22Rv1 (cell line): ENCODE measurements around the gene HEY2.

Experiments
- ZFX ChIP-seq: fragments of 450-650 bp; IDR thresholded peaks from 2 replicates; pipeline ENCODE4 v1.6.1; 2017; ENCODE audit warnings: antibody characterized with exemption, borderline replicate concordance
- TF ChIP-seq, protein P1 (sequence below): fragments of 450-650 bp; IDR thresholded peaks from 2 replicates; pipeline ENCODE4 v1.5.1; 2017; ENCODE audit warnings: mild to moderate bottlenecking

DNA sequence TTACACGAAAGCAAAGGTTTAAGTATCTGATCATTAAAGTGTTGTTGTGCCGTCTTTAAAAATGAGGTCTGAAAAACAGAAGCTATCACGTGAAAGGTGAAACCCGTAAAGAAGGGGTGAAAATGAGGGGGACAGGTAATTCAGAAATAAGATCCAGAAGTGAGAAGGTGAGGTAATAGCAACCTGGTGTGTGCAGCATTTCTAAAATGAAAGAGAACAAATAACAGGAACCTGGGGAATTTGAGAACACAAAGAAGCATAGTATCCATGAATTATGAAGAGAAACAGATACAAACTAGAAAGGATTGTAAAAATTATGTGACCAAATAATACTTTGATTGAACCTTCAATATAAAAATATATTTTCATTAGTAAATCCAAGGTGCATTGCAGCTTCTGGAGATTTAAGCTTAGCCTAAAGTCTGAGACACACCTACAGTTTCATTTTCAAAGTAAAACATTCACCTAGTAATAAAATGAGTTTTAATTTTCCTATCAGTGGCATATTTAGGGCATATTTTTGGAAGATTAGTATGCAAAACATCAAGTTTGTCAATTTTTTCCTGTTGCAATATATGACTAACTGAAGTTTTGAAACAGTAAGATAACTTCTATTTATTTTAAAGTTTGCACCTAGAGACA is 1.4 kb downstream of the HEY2 start:
- TF ChIP-seq, protein P1, sequence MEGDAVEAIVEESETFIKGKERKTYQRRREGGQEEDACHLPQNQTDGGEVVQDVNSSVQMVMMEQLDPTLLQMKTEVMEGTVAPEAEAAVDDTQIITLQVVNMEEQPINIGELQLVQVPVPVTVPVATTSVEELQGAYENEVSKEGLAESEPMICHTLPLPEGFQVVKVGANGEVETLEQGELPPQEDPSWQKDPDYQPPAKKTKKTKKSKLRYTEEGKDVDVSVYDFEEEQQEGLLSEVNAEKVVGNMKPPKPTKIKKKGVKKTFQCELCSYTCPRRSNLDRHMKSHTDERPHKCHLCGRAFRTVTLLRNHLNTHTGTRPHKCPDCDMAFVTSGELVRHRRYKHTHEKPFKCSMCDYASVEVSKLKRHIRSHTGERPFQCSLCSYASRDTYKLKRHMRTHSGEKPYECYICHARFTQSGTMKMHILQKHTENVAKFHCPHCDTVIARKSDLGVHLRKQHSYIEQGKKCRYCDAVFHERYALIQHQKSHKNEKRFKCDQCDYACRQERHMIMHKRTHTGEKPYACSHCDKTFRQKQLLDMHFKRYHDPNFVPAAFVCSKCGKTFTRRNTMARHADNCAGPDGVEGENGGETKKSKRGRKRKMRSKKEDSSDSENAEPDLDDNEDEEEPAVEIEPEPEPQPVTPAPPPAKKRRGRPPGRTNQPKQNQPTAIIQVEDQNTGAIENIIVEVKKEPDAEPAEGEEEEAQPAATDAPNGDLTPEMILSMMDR: no peak
- TF ChIP-seq ZFX: no peak
